ENCODE measurements around the gene TPPP2.

- TF ChIP-seq CTCF (IDR thresholded peaks at IDR 0.05 in 8 of 11, conservative IDR thresholded peaks at IDR 0.05 in 3 of 11), result no peak
- no peak for TF ChIP-seq POLR2AphosphoS5 (IDR thresholded peaks at IDR 0.05)
- TF ChIP-seq POLR2A (IDR thresholded peaks at IDR 0.05), result no peak
These were observed 32.5 kb upstream of the TPPP2 start for GRCh38 chr14:20997564-20997963.

Measured in spleen (tissue), 7 donors.